Renal cortical epithelial cell (primary cell): ENCODE results near the gene LRRC3B. TPM values are rescaled to one million over a fixed set of nuclear protein-coding genes. Genes with fewer than 3 reads are reported as not detected.
"Not testable (repeated sequence)": the region's sequence is repeated elsewhere in the genome, so short reads cannot be mapped to it uniquely, and the experiment has no call there.

ENCODE experiments used
- DNase-seq: peaks from one replicate; pipeline ENCODE4 v3.0.0-alpha.2; 2011; ENCODE audit warnings: low read depth
- total RNA-seq: library from RNA; depleted of rRNA; stranded (reverse); fragments of >200 nt; gene quantifications from 2 replicates; pipeline ENCODE4 v1.2.3, GENCODE V29; 2014

LRRC3B gene, protein sequence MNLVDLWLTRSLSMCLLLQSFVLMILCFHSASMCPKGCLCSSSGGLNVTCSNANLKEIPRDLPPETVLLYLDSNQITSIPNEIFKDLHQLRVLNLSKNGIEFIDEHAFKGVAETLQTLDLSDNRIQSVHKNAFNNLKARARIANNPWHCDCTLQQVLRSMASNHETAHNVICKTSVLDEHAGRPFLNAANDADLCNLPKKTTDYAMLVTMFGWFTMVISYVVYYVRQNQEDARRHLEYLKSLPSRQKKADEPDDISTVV
- not detected in 2 replicates for total RNA-seq

DNA sequence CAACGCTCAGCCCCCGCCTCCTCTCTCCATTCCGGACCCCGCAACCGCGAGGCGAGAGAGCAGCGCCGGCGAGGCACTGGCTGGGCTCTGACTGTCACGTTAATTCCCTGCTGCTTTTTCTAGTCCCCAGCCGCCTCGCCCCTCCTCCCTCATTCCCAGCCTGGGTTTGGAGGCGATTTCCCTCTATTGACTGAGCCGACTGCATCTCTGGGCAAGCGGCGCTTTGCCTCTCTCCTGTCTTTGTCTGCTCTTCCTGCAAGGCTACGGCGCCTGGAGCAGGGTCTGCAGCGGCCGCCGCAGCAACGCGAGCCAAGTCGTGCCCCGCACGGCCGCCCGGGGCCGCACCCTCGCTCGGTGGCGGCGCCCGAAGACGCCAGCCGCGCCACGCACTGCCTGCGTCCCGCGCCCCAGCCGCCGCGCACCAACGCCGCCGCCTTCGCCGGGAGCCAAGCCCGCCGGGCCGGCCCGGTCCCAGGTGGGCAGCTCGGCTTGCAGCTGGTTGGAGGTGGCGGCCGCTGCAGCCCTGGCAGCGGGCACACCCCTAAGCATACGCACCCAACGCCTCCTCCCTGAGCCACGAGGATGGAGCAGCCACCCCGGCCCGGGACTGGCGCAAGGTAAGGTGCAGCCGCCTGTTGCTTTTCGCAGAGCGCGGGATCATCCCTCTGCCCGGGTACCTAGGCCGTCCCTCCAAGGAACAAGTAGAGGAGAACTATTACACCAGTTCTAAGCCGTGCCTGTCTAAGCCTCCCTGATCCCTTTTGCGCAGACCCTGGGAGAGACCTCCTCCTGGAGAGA, at the start of gene LRRC3B:
TSS of gene LRRC3B (plus strand) at position 152 of the 798 bp plus-strand sequence. CDS start 86,901 bp downstream, outside the sequence.
- no peak for DNase-seq

GRCh38 chr3:26574766-26575165, 47.8 kb upstream of the LRRC3B start:
- DNase-seq: no peak

- DNase-seq: no peak
These were observed 43.5 kb upstream of the LRRC3B start for GRCh38 chr3:26579116-26579515.

- DNase-seq: no peak
These were observed 35.0 kb upstream of the LRRC3B start for GRCh38 chr3:26587571-26587970.

DNA sequence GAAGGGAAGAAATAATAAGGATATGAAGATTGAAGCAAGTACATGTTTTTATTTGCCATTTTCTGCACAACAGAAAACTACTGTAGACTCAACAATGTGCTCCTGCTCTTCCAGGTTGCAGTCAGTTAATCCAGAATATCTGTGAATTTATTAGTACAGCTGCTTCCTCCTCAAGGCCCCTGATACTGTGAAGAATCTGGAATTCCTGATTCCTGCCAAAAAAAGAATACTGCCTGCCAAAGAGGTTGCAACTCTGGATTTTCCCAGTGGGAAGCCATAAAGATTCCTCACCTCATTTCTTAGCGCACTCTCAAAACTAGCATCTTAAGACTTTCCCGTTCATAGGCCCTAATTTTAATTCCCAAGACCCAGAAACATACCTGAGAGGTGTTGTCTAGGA, 33.6 kb upstream of the LRRC3B start:
- DNase-seq: no peak

DNA sequence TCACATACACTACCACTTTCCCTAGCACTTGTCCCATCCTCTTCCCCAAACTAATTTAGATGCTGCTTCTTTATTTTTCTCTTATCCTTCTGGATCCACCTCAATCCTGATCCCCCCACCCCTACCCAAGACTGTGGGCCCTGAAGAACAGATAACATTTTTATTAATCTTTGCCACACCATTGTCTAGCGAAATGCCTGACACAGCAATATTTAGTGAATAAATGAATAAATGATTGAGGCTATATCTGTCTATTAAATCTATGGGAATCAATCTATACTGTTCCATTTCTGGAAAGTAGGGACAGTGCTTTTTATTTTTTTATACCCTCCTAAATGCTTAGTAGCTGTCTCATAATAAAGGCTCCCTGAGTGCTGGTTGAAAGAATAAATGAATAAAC, 32.9 kb upstream of the LRRC3B start:
- DNase-seq: no peak

DNA sequence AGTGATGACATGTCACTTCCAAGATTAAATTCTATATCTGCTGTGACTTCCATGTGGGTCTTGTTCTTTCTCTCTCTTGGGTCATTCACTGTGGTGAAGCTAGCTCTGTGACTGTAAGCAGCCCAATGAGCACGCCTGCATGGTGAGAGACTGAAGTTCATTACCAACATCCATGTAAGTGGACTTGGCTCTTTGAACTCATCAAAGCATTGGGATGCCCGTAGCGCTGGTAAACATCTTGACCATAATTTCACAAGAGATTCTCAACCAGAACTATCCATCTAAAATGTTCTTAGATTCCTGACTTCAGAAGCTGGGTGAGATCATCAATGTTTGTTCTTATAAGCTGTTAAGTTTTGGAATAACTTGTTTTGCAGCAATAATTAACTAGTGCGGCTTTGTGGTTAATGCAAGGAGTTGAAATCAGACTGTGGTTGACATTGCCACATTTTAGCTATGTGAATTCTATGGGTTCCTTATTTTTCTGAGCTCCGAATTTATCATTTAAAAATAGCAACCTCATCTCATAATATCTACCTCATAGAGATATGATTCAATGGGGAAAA, 31.6 kb upstream of the LRRC3B start:
- peak; percentile 18 for DNase-seq

- no peak for DNase-seq
These were observed 30.6 kb upstream of the LRRC3B start for GRCh38 chr3:26591926-26592325.

GRCh38 chr3:26592451-26592850, 30.1 kb upstream of the LRRC3B start:
- no peak for DNase-seq

GRCh38 chr3:26596335-26596734, 26.2 kb upstream of the LRRC3B start:
- DNase-seq: no peak

DNA sequence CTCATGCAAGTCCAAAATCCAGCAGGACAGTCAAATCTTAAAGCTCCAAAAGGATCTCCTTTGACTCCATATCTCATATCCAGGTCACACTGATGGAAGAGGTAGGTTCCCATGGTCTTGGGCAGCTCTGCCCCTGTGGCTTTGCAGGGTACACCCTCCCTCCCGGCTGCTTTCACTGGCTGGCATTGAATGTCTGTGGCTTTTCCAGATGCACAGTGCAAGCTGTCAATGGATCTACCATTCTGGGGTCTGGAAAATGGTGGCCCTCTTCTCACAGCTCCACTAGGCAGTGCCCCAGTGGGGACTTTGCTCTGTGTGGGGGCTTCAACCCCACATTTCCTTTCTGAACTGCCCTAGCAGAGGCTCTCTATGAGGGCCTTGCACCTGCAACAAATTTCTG, 19.3 kb upstream of the LRRC3B start:
- DNase-seq: not testable (repeated sequence)

DNA sequence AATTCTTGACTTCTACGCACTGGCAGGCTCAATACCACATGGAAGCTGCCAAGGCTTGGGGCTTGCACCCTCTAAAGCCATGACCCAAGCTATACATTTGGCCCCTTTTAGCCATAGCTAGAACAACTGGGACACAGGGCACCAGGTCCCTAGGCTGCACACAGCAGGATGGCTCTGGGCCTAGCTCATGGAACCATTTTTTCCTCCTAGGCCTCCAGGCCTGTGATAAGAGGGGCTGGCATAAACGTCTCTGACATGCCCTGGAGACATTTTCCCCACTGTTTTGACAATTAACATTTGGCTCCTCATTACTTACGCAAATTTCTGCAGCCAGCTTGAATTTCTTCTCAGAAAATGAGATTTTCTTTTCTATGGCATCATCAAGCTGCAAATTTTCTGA, 18.8 kb upstream of the LRRC3B start:
- not testable (repeated sequence) for DNase-seq

DNA sequence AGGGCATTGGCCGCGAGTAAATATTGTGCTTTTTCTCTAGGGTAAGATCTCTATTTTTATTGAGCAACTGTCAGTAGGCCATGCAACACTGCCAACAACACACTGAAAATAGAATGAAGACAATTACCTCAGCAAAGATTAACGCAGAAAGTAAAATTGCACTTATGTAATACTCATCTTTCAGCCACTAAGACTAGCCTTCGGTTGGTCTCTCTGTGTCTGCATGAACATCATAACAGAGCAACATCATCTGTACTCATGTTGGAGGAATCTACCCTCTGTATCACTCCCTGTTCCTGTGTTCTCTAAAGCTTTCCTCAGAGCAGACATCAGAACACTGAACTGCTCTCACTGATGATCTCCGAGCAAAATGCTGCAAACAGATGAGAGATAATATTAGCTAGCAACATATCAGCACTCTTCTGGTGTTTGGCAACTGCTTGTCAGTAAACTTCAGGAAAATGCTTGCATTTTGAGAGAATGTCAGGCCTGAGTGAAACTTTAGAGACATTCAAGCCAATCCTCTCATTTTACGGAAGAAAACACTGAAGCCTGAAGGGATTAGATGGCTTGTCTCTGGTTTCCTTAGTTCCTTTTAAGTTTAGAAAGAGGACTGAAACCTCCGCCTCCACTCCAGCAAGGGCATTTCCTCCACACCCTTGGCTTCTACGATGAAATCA, 8.4 kb upstream of the LRRC3B start:
- DNase-seq: no peak

- no peak for DNase-seq
These were observed 1.4 kb upstream of the LRRC3B start for GRCh38 chr3:26621176-26621575.

DNA sequence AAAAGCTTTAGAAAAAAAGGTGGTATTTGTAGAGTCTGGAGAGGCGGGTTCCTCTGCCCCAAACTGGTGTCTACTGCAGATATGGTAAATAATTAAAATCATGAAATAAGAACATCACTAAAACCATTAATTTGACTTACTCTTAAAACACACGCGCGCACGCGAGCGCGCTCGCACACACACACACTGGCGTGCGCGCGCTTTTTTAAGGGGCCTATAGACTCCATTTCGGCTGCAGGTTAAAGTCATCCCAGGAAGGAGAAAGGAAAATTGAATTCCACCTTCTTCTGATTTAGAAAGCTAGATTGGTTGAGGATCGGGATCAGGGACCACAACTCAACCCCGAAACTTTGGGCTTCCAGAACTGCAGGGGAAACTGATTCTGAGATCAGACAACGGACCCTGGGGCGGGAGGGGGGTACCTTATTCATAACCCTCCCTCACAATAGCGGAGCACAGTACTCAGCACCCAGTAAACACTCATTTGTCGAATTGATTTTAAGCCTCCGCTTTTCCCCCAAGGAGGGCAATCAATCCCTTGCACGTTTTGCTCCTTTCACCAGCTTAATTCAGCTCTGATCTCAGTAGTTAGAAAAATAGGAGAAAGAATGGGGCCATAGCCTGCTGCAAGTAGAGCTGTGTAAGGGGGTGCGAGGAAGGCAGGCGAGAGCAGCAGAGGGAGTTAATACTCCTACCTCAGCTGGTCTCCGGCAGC, 509 bp upstream of the LRRC3B start:
- no peak for DNase-seq

DNA sequence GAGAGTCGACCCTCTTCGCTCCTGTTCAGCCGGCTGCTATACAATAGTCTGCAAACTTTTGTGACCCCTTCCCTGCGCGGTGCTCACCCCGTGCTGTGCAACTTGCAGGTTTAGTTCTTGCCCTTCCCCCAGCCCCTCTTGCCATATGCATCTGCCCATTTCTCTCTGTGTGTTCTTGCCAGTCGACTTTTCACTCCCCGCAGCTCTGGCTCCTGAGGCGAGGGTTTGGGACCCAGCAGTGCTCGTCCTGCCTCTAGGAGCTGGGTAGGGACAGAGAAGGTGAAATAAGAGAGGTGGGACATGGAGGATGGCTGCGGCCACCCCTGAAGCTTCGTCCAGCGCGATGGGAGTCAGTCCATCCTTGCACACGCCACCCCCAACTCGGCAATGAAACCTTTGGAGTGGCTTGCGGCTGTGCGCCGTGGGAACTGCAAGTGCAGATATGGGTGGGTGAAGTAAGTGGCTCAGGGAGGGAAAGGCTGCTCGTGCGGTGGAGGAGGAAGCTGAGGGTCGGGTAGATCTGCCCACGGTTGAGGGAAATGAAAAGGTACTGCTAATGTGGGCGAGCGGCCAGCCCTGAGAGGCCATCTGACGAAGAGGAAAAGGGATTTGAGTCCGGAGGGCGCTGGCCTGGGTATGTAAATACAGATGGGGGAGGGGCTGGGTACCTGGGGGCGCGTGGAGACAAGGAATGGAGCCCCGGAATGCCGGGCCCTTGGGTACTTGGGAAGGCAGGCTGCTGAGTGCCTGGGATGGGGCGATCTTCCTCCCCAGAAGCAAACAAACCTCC, 1.0 kb downstream of the LRRC3B start:
- no peak for DNase-seq

DNA sequence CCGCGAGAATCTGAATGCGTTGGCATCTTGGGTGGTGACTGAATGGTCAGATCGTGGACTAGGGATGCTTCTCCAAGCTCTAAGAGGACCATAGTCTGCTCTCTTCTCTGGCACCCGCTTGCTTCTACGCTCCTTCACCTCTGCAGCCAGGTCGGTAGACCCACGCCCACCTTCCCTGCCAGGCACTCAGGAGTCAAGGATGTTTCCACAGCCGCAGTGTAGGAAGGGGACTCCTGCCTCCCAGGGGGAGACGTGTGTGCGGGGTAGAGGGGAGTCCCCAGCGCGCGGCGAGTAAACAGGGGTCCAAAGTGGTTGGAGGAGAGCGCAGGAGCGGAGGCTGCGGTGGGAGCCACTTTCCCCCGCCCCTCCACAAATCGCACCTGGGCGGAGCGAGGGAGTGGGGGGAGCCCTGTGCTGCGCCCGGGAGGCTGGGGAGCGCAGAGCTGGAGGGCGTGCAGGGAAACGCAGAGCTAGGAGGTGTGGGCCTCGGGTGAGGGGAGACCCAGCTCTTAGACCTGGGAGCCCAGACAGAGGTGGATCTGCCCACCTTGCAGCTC, 1.7 kb downstream of the LRRC3B start:
- no peak for DNase-seq

GRCh38 chr3:26625187-26625586, 2.6 kb downstream of the LRRC3B start:
- no peak for DNase-seq

DNA sequence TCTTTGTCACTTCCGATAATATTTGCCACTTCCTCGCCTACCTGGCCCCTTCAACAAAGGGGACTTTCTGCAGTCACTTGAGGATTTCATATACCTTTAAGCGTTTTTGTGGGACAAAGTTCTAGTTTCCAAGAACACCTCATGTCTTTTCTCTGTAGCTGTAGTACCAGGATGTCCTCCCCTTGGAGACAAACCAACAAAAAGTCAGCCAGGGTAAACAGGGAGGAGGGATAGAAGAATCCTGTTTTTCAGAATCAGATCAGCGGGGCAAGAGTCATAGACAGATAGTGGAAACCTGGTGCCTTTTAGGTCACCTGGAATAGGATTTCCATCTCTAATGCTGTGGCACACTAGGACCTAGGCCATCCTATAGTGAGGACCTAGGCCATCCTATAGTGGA, 4.5 kb downstream of the LRRC3B start:
- no peak for DNase-seq

- DNase-seq: no peak
These were observed 6.3 kb downstream of the LRRC3B start for GRCh38 chr3:26628915-26629314.
